ENCODE data around the gene DYSF.

DYSF gene

DNA sequence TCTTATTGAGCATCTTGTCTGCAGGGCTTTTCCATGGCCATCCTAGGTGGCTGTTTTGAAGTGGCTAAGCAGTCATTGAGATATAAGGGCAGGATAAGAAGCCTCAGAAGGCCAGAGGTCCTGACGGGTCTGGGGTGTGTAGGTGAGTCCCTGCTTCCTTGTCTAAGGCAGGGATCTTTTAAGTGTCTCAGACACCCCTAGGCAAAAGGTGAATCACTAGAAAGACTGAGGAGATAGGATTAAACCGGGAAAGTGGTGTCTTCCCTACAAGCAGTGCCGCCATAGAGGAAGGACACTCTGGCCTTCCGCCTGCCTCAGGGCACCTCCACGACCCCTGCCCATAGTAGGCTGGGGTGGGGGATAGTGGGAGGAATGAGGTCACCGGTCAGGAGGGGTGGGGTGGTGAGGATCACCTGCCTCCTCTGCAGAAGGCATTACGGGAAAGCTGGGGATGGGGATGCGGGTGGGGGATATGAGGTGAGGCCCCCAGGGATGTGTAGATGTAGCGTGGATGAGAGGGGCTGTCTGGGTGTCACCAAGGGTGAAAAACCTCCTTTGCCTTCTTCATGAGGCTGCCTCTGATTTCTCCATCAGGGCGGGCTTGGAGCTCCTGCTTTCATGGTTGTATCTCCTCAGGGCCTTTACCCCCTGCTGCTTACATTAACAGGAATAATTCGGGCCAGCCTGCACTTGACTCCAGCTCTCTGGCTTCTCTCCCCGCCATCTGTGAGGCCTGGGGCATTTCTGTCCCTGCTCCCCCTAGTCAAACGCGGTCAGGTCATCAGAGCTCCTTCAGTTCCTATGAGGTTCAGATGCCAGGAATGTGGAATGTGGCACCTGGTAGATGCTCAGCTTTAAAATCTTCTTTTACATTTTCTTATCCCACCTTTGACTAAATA, 244.0 kb downstream of the DYSF start:
- no peak for DNase-seq

DNA sequence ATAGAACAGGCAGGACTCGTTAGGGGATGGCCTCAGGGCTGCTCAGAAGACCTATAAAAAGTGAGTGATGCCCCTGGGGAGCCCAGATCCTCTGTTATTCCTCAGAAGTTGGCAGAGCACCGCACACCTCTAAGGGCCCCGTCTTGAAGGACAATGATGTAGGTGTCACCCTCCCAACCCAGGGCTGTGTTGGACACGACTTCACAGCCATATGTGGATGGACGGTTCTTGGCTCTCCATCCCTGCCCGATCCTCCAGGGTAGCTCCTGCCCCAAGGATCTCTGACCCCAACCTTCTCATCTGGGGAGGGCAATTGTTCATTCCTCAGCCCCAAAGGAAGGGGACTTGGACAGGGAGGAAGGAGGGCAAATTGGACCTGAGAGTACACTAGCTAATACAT, 246.1 kb downstream of the DYSF start:
- no peak for DNase-seq

DNA sequence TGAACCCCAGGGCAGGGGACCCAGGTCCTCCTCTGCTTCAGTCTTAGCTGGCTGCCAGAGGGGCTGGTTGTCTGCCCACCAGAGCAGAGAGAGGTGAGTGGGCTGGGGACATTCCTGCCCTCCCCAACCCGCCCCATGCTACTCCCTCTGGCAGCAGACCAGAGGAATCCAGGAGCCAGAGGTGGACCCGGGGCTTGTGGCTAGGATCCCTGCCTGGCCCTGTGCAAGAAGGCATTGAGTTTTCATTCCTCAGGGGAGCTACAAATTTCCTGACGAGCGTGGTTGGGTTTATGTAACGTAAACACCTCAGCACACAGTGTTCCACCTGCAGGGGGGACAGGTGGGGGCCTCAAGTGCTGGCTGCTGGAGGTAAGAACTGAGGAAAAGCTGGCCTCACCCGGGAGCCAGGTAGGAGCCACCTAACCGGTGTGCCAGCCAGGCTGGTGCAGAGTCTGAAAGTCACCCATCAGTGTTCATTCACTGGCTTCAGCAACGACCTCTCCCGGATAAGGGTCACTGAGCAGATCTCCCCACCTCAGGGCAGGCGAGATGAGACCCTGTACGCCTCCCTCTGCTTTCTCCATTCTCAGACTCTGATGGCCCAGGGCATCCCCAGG, 246.8 kb downstream of the DYSF start:
- no peak for DNase-seq

DNA sequence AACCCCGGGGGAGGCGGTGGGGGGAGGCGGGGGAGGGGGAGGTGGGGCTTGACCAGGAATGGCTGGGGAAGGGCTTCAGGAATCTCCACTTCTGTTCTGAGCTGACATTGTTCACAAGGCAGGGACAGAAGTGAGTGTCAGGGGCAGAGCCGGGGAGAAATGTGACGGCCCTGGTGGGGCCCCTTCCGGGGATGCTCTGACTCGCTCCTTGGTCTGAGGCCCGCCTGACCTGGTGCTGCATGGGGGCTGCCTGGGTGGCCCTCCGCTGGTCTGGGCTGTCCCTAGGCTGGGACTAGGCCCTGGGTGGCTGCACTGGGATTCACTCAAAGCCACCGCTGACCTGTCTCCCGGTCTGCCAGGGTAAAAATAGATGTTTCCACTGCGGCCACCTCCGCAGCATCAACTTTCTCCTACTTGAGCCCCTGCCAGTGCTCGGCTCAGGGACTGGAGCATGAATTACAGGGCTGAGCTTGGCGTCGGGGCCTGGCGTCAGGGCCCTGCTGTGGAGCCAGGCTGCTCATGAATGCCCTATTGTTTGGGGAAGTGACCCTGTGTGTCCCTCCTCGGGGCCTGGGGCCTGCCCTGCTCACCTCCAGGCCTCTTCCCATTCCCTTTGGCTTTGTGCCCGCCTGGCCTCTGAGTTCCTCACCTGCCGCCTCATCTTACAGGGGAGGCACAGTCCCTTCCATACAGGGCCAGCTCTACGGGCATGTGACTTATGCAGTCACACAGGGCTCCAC, 247.5 kb downstream of the DYSF start:
- no peak for DNase-seq

DNA sequence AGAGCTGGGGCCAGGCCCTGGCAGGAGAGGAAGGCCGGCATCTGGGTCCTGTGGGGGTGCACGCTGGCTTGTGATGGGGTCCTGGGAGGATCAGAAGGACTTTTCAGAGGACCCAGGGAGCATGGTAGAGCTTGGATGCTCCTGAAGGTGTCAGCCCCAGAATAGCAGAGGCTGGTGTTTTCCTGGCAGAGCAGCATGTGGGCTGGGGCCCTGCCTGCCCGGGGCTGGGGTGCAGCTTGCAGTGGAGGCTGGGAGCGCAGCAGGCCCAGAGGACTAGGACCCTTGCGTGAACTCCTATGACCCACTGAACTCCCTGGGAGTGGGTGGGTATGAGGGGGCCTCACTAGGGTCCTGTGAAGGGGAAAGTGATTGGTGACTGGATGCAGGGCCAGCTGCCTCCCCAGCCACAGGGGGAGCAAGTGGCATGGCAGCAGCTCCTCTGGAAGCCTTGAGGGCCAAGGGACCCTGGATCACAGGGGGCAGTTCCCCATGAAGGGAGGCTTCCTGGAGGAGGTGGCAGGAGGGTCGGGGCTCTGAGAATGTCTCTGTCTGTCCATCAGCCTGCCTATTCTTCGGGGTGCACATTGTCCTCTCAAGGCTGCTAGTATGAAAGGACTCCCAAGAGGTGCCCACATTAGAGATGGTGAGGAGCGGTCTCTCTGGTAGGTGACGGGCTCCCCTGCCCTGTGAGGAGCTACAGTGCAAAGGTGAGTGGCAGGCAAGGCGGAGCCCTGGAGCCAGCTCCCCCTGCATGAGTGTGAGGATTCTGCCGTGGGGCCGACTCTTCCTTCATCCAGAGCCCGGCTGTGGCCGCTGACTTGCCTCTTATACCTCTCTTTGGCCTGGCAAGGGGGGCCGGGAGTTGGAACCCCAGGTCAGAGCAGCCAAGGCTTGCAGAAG, 249.0 kb downstream of the DYSF start:
- DNase-seq, result no peak

DNA sequence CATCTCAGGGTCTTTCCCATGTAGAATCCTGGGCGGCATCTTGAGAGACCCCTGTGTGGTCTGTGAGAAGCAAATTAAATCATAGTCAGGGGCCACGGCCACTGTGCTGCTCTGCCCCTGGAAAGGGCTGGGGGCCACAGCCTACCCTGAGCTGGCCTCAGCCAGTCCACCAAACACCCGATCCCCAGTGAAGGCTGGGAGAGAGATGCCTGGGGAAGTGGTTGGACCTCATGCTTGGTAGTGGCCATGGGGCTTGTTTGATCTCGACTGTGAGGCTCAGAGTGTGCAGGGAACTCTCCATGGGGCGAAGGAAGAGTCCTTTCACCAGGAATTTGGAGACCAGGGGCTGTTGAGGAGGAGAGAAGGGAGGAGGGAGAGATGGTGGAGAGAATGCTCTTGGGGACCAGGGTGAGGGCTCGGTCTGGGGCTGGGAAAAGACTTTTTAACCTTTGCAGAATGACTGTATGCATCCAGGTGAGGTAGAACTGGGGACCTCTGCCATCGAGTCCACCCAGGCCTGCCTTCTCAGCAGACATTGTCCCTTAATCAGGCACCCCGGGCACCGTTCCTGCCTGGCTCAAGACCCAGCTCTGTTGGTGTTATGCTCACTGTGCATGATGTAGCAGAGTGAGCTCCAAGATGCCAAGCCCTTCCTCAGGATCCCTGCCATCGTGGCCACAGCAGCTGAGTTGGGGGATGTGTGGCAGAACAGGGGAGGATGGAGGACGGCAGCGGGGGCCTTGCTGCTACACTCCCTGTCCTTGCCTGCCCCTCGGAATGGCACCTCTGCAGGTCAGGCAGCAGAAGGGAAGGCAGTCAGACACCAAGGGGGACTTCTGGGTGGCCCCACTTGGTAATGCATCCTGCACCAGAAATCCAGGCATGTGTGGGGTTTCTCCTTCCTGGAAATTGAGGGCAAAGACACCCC, 249.9 kb downstream of the DYSF start:
- DNase-seq, result no peak

DNA sequence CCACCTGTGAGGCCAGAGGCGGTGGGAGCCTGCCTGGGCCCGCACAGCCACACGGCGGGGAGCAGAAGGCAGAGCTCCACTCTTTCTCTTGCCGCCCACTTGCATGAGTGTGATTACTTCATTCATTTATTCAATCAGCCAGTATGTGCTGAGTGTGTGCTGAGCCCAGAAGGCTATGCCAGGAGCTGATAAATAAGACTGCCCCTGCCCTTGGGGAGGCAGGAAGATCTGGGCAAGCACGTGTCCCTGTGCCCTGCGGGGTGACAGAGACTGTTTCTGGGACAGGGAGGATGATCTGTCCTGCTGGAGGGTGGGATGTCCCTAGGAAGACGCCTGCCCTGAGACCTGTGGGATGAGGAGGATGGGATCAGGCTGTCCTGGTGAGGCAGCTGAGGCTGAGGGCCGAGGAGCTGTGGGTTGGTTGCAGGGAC, 250.8 kb downstream of the DYSF start:
- no peak for DNase-seq

DNA sequence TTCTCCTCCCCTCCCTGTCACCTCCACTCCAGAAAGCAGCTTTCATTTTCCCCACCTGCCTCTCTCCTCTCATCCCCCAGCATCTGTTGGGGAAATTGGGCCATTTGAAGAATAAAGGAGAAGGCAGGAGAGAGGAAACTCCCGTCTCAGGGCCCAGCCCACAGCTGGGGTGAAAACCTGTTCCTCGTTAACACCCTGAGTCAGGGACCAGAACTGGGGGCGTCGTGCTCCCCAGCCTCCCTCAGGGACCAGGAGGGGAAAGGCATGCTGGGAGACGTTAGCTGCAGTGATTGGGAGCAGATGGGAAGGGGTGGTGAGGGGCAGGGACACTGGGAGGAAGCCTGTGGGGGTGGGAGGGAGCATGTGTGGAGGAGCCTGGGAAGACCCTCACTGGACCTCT, 251.3 kb downstream of the DYSF start:
- DNase-seq, result no peak

DNA sequence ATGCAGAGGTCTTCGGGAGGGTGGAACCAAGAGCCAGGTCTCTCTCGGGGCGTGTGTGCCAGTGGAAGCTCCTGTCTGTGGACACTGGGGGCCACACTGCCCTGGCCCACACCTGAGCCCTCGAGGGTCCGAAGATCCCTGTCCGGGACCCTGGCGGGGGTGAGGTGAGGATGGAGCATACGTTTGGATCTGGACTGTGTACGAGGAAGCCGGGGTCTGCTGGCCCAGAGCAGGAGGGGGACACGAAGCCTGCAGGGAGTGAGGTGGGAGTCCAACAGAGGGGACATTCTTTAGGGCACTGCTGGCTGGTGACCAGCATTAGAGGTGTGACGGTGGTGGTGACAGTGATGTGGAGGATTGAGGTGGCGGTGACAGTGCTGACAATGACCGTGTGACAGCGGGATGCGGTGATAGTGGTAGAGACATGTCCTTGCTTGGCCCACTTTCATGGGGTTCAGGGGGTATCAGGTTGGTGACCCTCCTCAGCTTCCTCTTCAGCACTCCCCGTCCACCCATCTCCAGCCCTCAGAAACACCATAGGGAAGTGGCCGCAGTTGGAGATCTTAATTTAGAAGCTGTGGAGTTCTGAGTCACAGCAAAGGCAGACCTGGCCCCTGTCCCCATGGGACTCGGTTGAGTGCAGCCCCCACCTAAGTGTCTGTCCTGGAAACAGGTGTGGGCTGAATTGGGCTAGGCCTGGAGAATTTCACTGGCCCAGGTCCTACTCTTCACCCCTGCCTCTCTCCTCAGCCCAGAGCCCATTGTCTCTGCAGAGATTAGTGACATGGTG, 252.0 kb downstream of the DYSF start:
- no peak for DNase-seq

DNA sequence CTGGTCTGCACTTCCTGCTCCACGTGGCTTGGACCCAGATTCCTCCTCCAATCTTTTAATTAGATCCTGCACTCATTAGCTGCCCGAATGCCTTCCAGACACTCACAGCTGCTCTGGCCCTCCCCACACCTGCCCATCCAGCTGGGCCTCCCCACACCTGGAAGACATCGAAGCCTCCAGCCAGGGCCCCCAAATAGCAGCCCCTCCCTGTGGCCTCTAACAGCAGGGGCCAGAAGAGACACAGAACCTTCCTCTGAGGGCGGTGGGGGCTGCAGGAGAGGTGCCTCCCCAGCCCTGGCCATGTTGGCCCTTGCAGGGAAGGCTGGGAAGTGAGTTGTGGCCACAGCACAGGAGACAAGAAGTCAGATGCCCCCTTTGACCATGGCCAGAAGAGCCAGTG, 252.8 kb downstream of the DYSF start:
- DNase-seq, result no peak

DNA sequence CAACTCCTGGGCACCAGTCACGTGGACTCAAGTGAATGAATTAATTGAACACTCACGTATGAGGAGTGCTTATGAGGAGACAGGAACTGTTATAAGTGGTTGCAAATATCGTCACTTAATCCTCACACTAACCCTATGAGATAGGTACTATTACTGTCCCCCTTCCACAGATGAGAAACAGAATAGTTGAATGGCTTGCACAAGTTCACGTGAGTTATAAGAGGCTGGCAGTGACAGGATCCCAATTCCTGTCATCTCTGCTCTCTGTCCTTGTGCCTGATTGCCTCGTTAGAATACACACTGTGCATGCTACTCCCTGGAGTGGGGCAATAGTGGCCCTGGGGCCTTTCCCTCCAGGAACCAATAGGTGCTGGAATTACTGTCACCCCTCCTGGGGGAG, 253.5 kb downstream of the DYSF start:
- no peak for DNase-seq

DNA sequence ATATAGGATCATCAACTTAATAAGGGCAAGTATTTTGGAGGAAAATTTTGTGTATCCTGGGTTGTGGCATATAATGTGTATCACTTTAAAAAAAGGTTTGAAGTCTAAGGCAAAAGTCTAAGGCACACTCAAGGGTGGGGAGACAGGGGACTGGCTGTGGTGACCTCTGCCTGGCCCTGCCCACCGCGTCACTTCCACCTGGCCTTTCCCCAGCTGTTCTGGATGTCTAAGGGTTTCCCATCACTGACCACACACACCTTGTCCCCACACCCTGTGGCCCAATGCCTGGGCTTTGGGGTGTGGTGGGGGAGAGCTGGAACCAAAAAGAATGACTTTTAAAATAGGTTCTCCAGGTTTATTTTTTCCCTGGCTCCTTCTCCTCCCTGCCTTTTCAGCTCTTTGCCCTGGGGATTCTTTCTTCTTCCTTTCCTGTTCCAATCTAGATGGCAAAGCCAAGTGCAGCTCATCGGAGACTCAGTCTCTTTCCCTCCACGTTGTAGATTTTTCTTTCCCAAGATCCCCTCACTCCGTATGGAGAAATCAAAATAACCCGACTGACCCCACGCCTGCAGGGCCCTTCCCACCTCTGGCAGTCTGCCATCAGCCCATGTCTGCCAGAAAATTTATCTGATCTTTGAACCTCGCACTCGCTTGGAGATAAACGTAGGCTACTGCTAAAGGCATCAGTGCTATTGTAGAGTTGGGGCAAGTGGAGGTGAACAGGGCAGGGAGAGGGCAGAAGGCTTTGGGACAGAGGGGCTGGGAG, 257.2 kb downstream of the DYSF start:
- no peak for DNase-seq

DNA sequence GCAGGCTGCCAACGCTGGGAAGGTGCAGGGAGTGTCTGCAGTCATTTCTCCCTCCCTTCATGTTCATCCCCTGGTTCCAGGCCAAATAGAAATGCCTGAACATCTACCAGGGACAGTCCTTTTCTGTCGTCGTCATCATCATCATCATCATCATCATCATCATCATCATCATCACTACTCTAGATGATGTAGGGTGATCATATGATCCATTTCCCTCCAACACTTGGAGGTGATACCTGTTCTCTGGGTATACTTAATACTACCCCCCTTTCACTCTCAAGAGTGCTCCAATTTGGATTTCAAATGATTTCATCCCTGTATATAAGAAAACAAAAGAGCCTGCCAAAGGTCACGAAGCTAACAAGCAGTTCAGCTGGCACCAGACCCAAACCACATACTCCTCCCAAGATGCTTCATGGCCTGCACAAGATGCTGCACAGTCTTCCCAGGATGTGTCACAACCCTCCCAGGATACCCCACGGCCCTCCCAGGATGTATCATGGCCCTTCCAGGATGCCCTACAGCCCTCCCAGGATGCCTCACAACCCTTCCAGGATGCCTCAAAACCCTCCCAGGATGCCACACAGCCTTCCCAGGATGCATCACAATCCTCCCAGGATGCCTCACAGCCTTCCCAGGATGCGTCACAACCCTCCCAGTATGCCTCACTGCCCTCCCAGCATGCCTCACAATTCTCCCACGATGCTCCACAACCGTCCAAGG, 257.9 kb downstream of the DYSF start:
- no peak for DNase-seq

DNA sequence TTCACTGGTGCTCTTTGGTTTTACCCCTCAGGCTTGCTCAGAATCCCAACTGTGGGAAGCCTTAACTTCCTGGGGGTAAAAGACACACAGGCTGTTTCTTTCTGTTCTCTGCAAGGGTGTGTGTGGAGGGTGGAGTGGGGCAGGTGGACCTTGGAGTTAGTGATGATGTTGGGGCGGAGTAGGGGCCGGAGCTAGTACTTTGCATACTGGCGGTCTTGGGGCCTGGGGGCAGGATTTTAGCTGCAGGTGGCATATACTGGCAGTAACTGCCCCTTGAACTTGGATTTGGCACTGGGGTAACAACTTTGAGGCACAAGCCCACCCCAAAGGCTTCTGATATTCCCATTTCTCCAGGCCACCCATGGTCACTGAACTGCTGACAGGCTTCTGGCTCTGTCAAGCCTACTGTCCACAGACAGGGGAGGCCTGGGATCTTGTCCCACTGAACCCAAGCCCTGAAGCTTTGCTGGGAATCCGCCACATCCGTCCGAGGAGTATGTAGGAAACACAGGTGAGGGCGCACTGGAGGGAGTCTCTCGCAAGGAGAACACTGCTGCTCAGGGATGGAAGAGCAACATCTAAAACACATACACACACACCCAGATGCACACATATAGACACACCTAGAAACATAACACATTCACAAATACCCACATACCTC, 258.9 kb downstream of the DYSF start:
- no peak for DNase-seq

DNA sequence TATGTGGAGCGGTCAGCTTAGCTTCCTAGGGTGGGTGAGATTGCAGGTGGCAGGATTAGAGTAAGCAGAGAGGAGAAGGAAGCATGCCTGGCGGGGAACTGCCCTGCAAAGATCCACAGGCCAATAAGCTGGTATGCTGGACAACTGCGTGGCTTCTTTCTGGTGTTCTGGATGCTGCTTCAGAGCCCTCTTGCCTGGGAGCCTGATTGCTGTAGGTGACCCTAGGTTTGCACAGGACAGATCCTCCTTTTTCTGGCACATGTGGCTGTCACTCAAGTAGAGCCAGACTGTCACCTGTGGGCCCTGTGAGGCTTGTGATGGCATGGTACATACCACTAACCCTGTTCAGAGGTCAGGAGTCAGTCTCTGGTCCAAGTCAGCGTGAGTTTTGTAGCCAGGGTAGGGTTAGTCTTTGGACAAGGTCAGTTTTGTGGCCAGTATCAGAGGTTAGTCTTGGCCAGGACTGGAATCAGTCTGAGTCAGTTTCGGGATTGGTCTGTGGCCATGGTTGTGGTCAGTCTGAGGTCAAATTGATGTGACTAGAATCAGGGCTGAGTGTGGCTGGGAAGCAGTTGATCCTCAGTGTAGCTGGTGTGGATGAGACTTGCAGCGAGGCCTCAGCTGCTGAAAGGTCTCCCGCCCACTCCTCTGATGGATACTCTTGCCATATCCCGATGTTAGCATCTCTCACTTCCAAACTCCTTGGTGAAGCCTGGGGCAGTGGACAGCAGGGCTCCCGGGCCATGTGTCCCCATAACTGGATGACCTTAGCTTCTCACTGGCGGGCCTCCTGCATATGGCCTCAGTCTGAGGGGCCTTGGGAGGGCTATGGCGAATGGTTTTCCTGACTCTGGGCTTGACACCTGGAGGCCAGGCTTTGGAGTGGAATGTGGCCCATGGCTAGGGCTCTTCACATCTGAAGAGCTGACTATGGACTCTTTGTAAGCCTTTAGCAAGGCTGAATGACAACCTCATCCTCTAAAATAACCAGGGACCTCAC, 260.5 kb downstream of the DYSF start:
- no peak for DNase-seq

DNA sequence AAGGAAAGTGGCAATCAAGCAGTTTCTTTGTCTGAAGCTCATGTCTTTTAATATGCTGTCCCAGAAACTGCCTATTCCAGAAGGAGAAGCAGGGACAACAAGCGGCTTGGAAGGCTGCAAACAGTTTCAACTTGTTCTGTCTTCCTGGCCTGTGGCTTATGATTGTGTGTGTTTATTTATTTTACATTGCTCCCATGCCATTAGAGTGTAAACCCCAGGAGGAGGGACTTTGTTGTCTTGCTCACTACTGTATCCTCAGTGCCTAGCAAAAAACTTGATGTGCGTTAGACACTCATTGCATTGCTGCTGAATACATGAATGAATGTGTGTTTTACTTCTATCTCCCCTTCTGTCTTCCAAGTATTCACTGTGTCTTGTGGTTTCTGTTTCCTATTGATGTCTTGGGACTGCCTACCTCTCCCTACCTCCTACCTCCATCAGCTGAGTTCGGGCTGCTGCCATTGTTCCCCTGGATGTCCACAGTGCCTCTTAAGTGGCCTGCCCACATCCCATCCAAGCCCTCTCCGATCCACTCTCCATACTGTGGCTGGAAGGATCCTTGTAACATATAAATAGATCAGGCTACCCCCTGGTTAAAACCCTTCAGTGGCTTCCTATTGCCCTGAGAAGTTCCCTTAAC, 261.4 kb downstream of the DYSF start:
- DNase-seq, result no peak

DNA sequence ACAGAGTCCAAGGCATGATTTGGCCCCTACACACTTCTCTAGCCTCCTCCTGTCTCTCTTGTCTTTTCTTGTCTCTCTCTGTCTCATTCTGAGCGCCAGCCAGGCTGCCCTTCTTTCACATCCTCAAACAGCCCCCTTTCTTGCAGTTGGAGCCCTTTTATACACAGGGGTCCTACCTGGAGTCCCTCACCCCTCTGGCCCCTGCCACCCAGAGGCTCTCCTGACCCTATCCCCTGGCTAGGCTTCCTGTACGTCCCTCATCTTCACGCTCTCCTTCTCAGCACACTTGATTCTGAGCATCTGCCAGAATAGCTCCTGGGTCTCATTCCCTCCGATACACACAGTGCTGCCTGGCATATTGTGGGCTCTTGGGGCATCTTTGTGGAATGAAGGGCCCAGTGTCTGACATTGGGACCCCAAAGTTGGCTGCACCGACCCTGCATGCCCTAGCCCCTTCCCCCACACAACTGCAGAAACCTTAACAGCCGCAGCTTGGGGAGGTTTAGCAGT, 261.9 kb downstream of the DYSF start:
- no peak for DNase-seq
